Measurements from ENCODE around the gene ELOVL3.

DNA sequence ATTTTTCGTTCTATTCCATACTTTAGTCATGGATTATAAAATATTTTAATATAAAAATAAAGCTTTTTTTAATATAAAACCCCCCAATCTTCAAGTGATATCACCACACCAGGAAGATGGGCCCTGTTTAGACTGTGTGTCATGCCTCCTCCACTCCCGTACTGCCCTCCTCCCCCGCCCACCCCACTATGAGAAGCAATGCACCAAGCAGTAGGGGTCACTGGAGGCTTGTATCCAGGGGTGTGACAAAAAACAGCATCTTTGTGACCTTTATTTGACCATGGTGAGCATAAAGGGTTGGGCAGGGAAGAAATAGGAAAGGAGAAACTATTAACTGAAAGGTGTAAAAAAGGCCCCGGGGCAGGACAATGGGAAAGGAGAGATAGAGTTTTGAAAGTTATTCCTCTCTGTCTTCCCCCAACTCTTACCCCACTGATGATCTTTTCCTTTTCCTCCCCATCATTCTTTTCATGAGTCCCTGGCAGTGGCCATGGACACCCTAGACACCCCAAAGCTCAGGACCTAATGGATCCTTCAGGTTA is 11.7 kb downstream of the ELOVL3 start:
- TF ChIP-seq, protein P1, sequence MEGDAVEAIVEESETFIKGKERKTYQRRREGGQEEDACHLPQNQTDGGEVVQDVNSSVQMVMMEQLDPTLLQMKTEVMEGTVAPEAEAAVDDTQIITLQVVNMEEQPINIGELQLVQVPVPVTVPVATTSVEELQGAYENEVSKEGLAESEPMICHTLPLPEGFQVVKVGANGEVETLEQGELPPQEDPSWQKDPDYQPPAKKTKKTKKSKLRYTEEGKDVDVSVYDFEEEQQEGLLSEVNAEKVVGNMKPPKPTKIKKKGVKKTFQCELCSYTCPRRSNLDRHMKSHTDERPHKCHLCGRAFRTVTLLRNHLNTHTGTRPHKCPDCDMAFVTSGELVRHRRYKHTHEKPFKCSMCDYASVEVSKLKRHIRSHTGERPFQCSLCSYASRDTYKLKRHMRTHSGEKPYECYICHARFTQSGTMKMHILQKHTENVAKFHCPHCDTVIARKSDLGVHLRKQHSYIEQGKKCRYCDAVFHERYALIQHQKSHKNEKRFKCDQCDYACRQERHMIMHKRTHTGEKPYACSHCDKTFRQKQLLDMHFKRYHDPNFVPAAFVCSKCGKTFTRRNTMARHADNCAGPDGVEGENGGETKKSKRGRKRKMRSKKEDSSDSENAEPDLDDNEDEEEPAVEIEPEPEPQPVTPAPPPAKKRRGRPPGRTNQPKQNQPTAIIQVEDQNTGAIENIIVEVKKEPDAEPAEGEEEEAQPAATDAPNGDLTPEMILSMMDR (IDR thresholded peaks at IDR 0.05; ENCODE audit: borderline replicate concordance, extremely low read depth, low read length, poor library complexity, severe bottlenecking): no peak
- TF ChIP-seq EZH2 (IDR thresholded peaks at IDR 0.05; ENCODE audit: borderline replicate concordance, low read depth, low read length, severe bottlenecking): no peak
